Aorta (tissue), 5 donors: ENCODE measurements around the gene MYO6. TPM values are rescaled to one million over a fixed set of nuclear protein-coding genes. Genes with fewer than 3 reads are reported as not detected.

Experiments
- ATAC-seq: fragments of 200-7000 bp; cut with Tn5 transposase; one replicate; pipeline ENCODE4 v1.9.1; 2022; ENCODE audit warnings: moderate library complexity; ENCODE audit not compliant: low FRiP score
- DNase-seq, 2 donors: peaks; one replicate each; pipeline ENCODE4 v3.0.0-alpha.2; 2020
- H3K27ac ChIP-seq, 2 donors: one replicate each; pipeline ENCODE4 v1.5.1; 2013; ENCODE audit warnings: low read length in 2 of 2, mild to moderate bottlenecking in 2 of 2, moderate library complexity in 2 of 2, control low read depth in 1 of 2, inconsistent platforms in 1 of 2, low read depth in 1 of 2
- H3K27me3 ChIP-seq, 2 donors: one replicate each; pipeline ENCODE4 v1.6.1; 2013; ENCODE audit warnings: control low read depth in 1 of 2, low read length in 1 of 2, mild to moderate bottlenecking in 1 of 2, moderate library complexity in 1 of 2; ENCODE audit not compliant: insufficient read depth in 2 of 2, control insufficient read depth in 1 of 2
- H3K36me3 ChIP-seq, 2 donors: one replicate each; pipeline ENCODE4 v1.6.1; 2013; ENCODE audit warnings: control low read depth in 1 of 2, low read length in 1 of 2, mild to moderate bottlenecking in 1 of 2; ENCODE audit not compliant: insufficient read depth in 2 of 2, control insufficient read depth in 1 of 2
- H3K4me1 ChIP-seq, 2 donors: one replicate each; pipeline ENCODE4 v1.6.1; 2013; ENCODE audit warnings: low read length in 2 of 2, control low read depth in 1 of 2, mild to moderate bottlenecking in 1 of 2, moderate library complexity in 1 of 2; ENCODE audit not compliant: insufficient read depth in 2 of 2, control insufficient read depth in 1 of 2
- H3K4me3 ChIP-seq, 2 donors: one replicate each; pipeline ENCODE4 v1.5.1; 2013; ENCODE audit warnings: low read length in 2 of 2, control low read depth in 1 of 2, mild to moderate bottlenecking in 1 of 2
- H3K9me3 ChIP-seq: one replicate; pipeline ENCODE4 v1.6.1; 2013; ENCODE audit warnings: mild to moderate bottlenecking, low read length; ENCODE audit not compliant: control insufficient read depth
- WGBS, 2 donors: extraction: QIAGEN DNeasy Blood & Tissue Kit; methylation state at CpG; one replicate each; pipeline ENCODE4 v1.1.7; 2013; 5-methylcytosine and 5-hydroxymethylcytosine counted together
- intact Hi-C, 2 donors: fragments of 100-400 bp; cut with DNase I; formaldehyde crosslinking; loops; one replicate each; pipeline versions ENCODE4 v1.14.2 to v1.15.0; 2022
- polyA plus RNA-seq, 2 donors: library from polyadenylated mRNA; stranded (reverse); fragments of 200-250 nt; gene quantifications; one replicate each; pipeline ENCODE4 v1.2.3, GENCODE V29; 2013
- total RNA-seq, 2 donors: library from RNA; stranded (reverse); fragmentation: NEBNext Ultra II Directional; extraction: Animal tissue kit (Norgen Biotek cat#: 25700); gene quantifications; one replicate each; pipeline ENCODE4 v1.2.1, GENCODE V29; 2021
- donor health status: healthy with polysubstance abuse.
- donor health status: Bipolar disorder and iron deficiency.
- donor health status: DM: no; HTN: no; CAD: no.
- donor health status: DM: no; HTN: no; CAD: no.
- donor health status: DM: yes; HTN: yes; CAD: no.

Gene MYO6
- total and polyA plus RNA-seq, 4 donors, result 10.8 to 24.8 (median 18.0) TPM

GRCh38 chr6:75864446-75864845, 115.4 kb downstream of the MYO6 start:
- intact Hi-C loops, result no loop called here
- Histone ChIP-seq H3K36me3 (peaks cover 0 to 6% of the 10 kb centered on the region in 2 donors), H3K27ac (no peak overlapping the region)

GRCh38 chr6:75870389-75870788, 121.3 kb downstream of the MYO6 start:
- H3K4me3 ChIP-seq, result no peak overlapping the region
- ATAC-seq (peak; percentile 33), DNase-seq (no peak)
- WGBS, 2 donors, result 0 to 6% methylated on average over 1 of the region's 1 CpG
- peaks cover 0 to 2% of the 10 kb centered on the region in 2 donors for H3K4me1 ChIP-seq
- no peak overlapping the region for H3K27ac ChIP-seq
- H3K9me3 ChIP-seq, result no peaks in the 10 kb centered on the region
- no peaks in the 10 kb centered on the region for H3K27me3 ChIP-seq
- peaks cover 0 to 2% of the 10 kb centered on the region in 2 donors for H3K36me3 ChIP-seq
- intact Hi-C loops, result no loop called here

More at GRCh38 chr6:75864446-75864845, 115.4 kb downstream of the MYO6 start:
- Histone ChIP-seq H3K4me3 (no peak overlapping the region), H3K4me1 (no peaks in the 10 kb centered on the region), H3K9me3 (no peaks in the 10 kb centered on the region), H3K27me3 (no peaks in the 10 kb centered on the region)
- WGBS, 2 donors, result 91 to 93% methylated on average over 2 of the region's 2 CpGs
- DNase-seq, result no peak
- ATAC-seq, result no peak

- Histone ChIP-seq H3K9me3 (no peaks in the 10 kb centered on the region), H3K27me3 (no peaks in the 10 kb centered on the region), H3K27ac (no peak overlapping the region), H3K4me3 (no peak overlapping the region), H3K36me3 (peaks cover 0 to 2% of the 10 kb centered on the region in 2 donors), H3K4me1 (peaks cover 0 to 2% of the 10 kb centered on the region in 2 donors)
- DNase-seq (no peak), ATAC-seq (no peak)
- intact Hi-C loops, result no loop called here
- 96 to 98% methylated on average over 2 of the region's 2 CpGs for WGBS, 2 donors
Measured at GRCh38 chr6:75874224-75874623, 125.2 kb downstream of the MYO6 start.

GRCh38 chr6:75876152-75876551, 127.1 kb downstream of the MYO6 start:
- no peak for DNase-seq
- Histone ChIP-seq H3K9me3 (no peaks in the 10 kb centered on the region), H3K4me3 (no peak overlapping the region), H3K4me1 (peaks cover 0 to 2% of the 10 kb centered on the region in 2 donors), H3K36me3 (peaks cover 0 to 2% of the 10 kb centered on the region in 2 donors), H3K27ac (no peak overlapping the region), H3K27me3 (no peaks in the 10 kb centered on the region)
- intact Hi-C loops, result no loop called here
- no peak for ATAC-seq

- ATAC-seq (no peak), DNase-seq (no peak)
- 98 to 100% methylated on average over 1 of the region's 1 CpG for WGBS, 2 donors
- H3K4me3 ChIP-seq, result no peak overlapping the region
- intact Hi-C loops, result no loop called here
- H3K4me1 ChIP-seq, result no peaks in the 10 kb centered on the region
- no peaks in the 10 kb centered on the region for H3K9me3 ChIP-seq
- H3K27ac ChIP-seq, result no peak overlapping the region
- no peaks in the 10 kb centered on the region for H3K27me3 ChIP-seq
- H3K36me3 ChIP-seq, result no peaks in the 10 kb centered on the region
Measured at GRCh38 chr6:75880305-75880704, 131.3 kb downstream of the MYO6 start.

GRCh38 chr6:75882734-75883133, 133.7 kb downstream of the MYO6 start:
- ATAC-seq (no peak), DNase-seq (no peak)
- intact Hi-C loops, result no loop called here
- Histone ChIP-seq H3K4me1 (no peaks in the 10 kb centered on the region), H3K9me3 (no peaks in the 10 kb centered on the region), H3K27me3 (no peaks in the 10 kb centered on the region), H3K27ac (no peak overlapping the region), H3K4me3 (no peak overlapping the region), H3K36me3 (no peaks in the 10 kb centered on the region)
- 64 to 95% methylated on average over 2 of the region's 2 CpGs for WGBS, 2 donors

- H3K4me1 ChIP-seq, result no peaks in the 10 kb centered on the region
- no peaks in the 10 kb centered on the region for H3K27me3 ChIP-seq
- ATAC-seq, result no peak
- intact Hi-C loops, result no loop called here
- WGBS, 2 donors, result 96 to 97% methylated on average over 2 of the region's 2 CpGs
- DNase-seq, result no peak
- no peak overlapping the region for H3K27ac ChIP-seq
- H3K36me3 ChIP-seq, result no peaks in the 10 kb centered on the region
- no peaks in the 10 kb centered on the region for H3K9me3 ChIP-seq
- no peak overlapping the region for H3K4me3 ChIP-seq
Measured at GRCh38 chr6:75884822-75885221, 135.8 kb downstream of the MYO6 start.

- no peaks in the 10 kb centered on the region for H3K27me3 ChIP-seq
- H3K36me3 ChIP-seq, result peaks cover 0 to 2% of the 10 kb centered on the region in 2 donors
- no peak overlapping the region for H3K27ac ChIP-seq
- intact Hi-C loops, result no loop called here
- DNase-seq (no peak), ATAC-seq (no peak)
- H3K4me3 ChIP-seq, result no peak overlapping the region
- WGBS, 2 donors, result 89 to 95% methylated on average over 8 of the region's 8 CpGs
- no peaks in the 10 kb centered on the region for H3K9me3 ChIP-seq
- H3K4me1 ChIP-seq, result no peaks in the 10 kb centered on the region
Measured at GRCh38 chr6:75892384-75892783, 143.3 kb downstream of the MYO6 start.

- intact Hi-C loops, result no loop called here
- Histone ChIP-seq H3K27ac (no peak overlapping the region), H3K27me3 (no peaks in the 10 kb centered on the region), H3K4me1 (no peaks in the 10 kb centered on the region), H3K9me3 (no peaks in the 10 kb centered on the region), H3K36me3 (peaks cover 0 to 2% of the 10 kb centered on the region in 2 donors), H3K4me3 (no peak overlapping the region)
- DNase-seq, result no peak
- ATAC-seq, result peak; percentile 79
- 9 to 11% methylated on average over 5 of the region's 5 CpGs for WGBS, 2 donors
Measured at GRCh38 chr6:75893058-75893775, 144.2 kb downstream of the MYO6 start.
